SKM-1 treated with dmso at 0.1 percent for 144 hours (cell line): ENCODE data around the gene HDGF.

Experiments
- DNase-seq: peaks from one replicate; lab custom pipeline; 2025; ENCODE audit not compliant: unreplicated experiment; lab: John Stamatoyannopoulos, UW

The HDGF gene

DNA sequence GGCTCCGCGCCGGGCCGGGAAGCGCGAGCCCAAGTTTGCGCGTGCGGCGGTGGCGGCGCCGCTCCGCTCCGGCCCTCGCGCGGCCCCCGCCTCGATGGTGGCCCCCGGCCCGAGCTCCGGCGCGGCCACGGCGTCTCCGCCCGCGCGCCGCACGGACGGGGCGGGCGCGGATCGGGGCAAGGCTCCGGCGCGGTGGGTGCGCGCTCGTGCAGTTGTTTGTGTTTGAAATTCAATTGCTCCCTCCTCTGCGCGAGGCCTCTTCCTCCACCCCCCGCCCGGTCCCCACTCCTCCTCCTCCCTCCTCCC is at the start of gene HDGF:
TSS of gene HDGF (minus strand) at position 225 of the 306 bp plus-strand sequence. CDS start 246 bp downstream, outside the sequence.
- DNase-seq: no peak

DNA sequence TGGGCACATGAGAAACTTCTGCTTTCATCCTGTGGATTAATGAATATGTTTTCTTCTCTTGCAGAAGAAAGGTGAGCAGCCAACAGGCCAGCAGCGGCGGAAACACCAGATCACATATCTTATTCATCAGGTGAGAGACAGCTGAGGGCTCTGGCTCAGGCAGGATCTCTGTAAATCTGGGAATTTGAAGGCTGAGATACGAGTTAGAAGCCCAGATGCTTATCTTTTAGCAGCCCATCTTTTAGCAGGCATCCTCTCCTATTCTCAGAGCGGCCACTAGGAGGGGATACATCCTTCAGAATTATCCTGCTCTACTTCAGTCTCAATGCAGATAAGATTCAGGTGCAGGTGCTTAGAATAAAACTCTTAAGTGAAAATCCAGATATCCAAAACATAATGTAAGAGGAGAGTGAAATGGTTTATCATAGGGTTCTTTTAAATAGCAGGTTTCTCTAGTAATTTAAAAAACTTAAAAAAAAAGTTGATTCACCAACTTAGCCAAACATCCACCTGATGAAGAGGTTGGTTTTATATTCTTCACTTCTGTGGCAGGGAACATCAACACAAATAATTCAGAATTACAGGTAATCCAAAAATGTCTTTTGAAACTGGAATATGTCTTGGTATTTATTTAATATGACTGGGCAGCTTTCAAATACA is 45.9 kb upstream of the HDGF start:
- peak; percentile 57 for DNase-seq

DNA sequence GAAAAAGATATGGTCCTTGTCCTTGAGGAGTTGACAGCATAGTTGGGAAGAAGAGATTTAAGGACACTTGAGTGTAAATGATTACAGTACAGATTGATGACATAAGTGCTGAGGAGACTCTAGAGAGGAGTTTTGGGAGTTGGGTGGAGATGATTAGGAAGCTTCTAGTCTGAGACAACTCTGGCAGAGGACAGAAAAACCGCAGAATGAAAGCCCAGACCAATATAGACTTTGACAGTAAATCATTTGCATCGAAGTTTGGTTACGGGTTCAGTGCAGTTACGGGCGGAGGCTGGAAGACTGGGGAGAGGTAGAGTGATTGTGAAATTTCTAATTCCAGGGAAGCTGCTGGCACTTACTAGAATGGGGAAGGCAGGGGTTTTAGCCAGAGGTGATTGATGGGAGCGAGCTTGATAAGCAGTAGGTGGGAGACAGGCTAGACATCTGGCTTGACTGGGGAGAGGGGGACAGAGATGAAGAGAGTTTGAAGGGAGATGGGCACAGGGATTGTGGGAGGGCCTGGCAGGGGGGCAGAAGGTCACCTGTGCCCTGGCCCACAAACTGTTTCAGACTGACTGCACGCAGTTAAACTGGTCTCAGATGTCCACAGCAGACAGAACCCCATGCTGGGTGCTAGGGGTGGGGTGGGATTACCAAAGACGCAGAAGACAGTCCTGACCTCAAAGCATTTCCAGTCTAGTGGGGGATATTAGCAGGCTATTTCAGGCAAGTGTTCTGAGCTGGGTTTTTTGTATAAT is 45.0 kb upstream of the HDGF start:
- no peak for DNase-seq

DNA sequence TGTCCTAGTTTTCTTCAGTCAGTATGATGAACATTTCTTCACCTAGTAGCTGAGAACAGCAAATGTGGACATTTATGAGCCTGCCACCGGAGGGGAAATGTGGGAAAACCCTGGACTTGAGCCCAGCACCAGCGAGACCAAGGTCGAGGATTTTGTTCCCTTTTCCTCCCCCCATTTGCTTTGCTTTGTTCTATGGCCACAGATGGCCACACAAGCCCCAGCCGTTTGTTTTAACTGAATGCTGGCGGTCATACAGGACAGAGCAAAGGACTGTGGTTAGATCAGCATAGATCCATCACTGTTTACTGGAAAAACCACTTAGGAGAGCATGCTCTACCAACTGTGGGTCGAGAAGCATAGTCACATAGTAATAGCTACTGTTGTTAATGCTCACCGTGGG is 44.3 kb upstream of the HDGF start:
- no peak for DNase-seq

DNA sequence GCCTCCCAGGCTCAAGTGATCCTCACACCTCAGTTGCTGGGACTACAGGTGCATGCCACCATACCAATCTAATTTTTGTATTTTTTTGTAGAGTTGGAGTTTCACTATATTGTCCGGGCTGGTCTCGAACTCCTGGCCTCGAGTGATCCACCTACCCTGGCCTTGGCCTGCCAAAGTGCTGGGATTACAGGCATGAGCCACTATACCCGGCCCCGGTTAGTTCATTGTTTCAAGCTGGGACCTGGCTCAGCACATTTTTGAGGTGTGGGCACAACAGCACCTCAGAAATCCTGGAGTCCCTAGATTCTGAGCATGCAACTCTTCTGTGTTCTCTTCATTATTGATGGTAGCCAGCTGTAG is 43.9 kb upstream of the HDGF start:
- DNase-seq: no peak

DNA sequence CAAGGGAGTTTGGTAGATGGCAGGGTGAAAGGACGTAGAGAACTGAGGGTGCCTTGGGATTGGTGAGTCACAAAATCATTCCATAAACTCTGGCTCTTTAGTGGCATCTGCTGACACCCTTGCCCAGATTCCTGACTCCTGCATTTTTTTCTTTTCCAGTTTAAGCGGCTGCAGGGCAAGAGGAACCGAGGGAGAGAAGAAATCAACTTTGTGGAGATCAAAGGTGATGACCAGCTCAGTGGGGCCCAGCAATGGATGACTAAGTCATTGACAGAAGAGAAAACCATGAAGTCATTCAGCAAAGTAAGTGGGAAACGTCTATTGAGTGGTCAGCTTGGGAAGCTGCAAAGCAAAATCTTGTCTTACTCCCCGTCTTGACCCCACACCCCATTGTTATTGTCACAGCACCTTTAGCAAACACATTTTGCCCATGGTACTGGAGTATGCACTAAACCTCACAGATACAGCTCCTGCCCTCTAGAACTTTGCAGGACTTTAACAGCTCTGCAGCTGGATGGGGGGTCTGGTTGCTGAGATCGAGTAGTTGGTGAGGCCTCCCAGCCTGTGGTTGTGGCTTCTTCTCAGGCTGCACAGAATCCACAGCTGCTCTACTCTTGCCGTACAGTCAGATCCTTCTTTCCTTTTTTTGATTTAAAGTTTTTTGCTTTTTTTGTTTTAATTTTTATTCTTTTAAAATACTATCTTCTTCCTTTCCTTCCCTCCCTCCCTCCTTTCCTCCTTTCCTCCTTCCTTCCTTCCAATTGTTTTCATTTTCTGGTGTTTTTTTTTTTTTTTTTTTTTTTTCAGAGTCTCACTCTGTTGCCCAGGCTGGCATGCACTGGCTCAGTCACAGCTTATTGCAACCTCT is 43.3 kb upstream of the HDGF start:
- DNase-seq: no peak

DNA sequence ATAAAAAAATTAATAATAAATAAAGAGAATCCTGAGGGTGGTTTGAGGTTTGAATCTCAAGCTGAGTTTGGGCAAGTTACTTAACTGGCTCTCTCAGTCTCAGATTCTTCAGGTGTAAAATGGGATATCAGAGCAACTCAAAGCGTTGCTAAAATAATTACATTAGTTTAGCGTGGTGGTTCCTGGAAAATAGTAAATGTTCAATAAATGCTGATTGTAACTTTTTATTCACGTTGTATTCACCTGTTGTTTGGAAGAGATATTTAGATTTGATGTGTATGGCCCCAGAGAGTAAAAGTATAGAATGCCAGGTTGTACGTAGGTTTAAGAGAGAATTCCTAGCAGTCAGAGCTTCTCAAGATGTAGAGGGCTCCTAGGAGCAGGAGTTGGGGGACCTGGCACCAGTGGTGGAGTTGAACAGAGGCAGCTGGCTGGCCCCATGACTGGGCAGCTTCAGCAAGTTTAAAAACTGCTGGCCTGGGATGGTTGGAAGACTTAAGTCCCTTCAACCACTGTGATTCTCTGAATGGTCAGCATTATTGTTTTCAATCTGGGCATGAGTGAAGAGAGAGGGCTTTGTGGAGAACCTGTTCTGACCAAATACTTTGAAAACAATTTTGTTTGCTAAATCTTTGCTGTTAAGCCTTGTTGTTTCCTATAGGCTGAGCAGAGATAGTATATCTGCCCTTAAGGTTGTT is 38.3 kb upstream of the HDGF start:
- no peak for DNase-seq

DNA sequence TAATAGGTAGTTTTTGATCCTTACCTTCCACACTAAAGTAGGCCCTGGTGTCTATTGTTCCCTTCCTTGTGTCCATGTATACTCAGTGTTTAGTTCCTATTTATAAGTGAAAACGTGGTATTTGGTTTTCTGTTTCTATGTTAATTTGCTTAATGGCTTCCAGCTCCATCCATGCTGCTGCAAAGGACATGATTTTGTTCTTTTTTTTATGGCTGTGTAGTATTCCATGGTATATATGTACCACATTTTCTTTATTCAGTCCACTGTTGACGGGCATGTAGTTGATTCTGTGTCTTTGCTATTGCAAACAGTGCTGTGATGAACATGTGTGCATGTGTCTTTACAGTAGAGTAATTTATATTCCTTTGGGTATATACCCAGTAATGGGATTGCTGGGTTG is 36.7 kb upstream of the HDGF start:
- DNase-seq: no peak

DNA sequence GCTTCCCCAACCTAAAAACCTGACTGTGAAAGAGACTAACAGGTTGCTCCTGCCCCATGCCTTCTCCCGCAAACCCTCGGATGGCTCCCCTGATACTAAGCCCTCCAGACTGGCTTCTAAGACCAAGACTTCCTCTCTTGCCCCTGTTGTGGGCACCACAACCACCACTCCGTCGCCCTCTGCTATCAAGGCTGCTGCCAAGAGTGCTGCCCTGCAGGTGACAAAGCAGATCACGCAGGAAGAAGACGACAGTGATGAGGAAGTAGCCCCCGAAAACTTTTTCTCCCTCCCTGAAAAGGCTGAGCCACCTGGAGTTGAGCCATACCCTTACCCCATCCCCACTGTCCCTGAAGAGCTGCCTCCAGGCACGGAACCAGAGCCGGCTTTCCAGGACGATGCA is 35.2 kb upstream of the HDGF start:
- DNase-seq: no peak

DNA sequence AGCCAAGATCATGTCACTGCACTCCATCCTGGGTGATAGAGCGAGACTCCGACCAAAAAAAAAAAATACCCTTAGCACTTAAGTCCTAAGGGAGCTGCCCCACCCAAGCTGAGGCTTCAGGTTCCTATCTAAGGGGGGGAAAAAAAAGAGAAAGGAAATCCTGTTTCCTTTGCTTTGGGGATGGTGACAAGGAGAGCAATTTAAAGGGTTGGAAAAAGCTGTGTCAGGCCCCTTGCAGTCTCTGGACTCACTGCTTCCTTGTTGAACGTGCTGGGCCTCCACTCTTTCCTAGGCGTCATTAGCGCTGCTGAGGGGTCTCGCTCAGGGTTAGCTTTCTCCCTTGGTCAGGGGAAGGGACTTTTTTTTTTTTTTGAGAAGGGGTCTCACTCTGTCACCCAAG is 34.0 kb upstream of the HDGF start:
- DNase-seq: no peak

DNA sequence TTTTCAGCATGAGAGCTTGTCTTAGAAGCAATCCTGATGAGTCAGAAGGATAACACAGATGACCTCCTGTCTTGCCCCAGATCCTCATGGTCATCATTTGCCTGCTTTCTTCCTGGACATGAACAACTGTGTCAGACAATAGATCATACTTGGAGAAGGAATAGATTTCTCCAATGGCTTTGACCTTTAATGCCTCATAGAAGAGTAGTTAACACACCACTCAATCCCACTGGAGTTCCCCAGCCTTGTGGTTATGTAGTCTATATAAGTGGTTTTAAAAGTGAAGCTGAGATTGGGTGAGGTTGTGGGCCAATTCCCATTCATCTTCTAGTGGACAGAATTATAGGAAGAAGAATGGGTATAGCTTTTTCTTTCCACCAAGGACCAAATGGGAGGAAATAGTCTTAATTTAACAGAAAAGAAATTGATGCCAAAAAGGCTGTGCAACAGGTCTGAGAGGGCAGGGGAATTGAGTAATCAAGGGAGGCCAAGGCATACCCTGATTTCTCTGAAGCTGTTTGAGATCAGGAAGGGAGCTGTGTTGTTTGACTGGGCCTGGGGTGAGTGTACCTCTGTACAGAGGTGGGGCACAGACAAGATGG is 30.2 kb upstream of the HDGF start:
- DNase-seq: no peak

DNA sequence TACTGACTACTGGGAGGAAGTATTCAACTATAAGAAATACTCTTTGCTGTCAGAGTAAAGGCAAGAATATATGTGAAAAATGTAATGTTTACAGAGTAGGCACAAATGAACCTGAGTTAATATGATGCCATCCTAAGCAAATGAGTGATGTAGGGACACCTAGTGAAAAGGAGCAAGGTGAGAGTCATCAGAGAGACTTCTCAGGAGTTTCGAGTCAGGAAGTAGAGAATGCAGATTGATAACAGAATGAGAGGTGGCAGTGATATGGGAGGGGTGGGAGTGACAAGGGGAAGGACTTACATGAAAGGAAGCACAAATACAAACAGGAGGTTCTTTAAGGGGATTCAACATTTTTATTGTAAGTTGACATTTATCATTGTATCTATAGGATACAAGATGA is 26.1 kb upstream of the HDGF start:
- DNase-seq: no peak

DNA sequence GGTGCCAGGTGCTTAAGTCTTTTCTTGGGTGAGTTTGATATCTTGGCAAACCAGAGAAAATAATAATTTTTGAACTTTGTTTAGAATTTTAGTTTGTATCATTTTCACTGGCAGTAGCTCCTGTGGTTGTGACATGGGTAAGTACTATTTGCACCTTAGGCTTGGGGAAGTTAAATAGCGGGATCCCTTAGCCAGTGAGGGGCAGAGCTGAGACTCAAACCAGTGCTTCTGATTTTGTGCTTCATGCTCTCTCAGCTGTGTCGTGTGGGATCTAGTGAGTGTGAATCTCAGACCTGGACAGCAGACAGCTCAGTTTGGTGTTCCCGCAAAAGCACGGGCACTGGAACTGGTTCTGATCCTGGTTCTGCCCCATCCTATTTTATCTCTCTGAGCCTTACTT is 25.5 kb upstream of the HDGF start:
- DNase-seq: no peak

DNA sequence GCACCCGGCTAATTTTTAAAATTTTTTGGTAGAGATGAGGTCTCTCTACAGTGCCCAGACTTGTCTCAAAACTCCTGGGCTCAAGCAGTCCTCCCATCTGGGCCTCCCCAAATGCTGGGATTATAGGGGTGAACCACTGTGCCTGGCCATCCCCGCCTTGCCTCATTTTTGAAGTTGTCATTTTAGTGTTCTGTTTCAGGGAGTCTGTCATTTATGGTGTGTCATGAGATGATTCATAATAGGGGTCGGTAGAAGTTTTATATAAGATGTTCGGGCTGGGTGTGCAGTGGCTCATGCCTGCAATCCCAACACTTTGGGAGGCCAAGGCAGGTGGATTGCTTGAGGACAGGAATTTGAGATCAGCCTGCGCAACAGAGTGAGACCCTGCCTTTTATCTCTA is 24.3 kb upstream of the HDGF start:
- DNase-seq: no peak

DNA sequence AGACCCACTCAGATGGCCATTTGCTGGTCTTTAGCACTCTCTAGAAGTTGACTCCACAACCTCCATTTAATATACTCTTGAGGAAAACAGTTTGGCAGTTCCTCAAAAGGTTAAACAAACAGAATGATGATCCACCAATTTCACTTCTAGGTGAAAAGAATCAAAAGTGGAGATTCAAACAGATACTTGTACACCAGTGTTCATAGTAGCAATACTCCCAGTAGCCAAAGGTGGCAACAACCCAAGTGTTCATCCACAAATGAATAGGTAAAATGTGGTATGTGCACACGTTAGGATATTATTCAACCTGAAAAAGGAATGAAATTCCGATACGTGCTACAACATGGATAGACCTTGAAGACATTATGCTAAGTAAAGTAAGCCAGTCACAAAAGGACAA is 22.1 kb upstream of the HDGF start:
- no peak for DNase-seq

DNA sequence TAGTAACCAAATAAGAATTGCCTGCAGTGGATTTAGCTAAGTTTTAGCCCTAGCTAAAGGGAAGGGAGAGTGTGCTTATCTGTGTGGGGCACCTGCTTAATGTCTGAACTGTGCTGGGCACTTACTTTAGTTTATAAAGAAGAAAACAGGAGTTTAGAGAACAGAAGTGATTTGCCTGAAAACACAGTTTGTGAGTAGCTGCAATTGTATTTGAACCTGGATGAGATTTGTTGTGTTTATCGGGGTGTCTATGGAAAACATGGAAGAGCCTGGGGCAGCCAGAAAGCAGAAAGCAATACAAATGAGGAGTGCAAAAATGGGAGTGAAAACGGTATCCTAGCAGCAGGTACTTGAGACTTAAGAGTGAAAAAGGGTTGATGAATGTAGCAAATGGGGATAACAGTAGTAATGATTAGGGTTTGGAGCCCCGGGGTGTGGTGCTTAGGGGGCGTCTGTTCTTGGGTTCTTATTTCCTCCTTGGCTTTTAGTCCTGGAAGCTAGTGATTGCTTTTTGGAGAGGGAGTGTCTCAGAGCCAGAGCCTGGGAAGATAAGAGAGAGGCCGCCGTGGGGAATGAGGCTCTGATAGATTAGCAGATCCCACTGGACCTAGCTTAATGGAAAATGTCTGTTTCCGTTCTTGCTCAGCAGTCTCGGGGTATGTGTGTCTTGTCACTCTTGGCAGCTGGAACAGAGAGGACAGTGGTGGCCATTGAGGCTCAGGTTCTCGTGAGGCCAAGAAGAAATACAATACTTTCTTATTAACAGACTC is 21.4 kb upstream of the HDGF start:
- DNase-seq: no peak

DNA sequence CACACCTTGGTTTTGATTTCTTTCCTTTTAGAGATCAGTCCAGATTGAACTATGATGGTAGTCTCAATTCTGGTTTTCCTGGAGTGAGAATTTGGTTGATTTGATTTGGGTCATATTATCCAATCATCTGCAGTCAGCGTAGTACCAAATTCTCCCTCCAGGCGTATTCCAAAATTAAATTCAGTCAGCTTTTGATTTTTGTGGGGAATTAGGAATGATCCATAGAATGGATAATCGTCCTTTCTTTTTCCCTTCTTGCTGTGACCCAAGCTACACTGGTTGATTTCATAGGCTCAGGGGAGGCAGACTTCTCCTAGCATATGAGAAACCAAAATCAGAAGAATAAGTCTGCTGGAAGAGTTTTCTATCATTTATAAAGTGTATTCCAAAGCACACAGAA is 20.7 kb upstream of the HDGF start:
- DNase-seq: no peak

DNA sequence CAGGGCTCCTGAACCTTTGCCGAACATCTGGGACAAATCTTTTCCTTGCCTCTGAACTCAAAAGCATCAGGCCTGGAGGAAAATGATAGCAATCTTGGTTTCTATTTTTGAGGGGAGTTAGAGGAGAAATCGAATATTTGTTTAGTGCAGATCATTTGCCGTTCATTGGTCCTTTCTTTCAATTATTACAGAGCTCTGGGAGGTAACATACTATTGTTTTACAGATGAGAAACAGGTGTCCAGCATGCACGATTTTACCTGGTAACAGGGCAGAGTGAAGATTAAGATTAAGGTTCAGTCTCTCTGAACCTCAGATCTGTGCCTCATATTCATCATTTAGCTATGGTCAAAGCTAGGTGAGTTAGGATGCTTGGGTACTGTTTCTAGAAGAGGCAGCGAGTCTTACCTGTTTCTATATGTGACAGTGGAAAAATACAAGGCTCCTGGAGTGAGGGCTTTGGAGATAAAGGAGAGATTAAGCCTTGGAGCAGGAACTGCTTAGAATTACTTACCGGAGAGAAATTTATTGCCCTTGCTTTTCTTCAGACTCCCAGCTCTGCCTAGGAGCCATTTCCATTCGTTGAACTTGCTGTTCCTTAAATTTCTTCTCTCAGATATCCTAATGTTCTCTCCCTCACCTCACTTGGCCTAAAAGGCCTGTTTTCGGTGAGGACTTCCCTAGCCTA is 17.3 kb upstream of the HDGF start:
- no peak for DNase-seq

DNA sequence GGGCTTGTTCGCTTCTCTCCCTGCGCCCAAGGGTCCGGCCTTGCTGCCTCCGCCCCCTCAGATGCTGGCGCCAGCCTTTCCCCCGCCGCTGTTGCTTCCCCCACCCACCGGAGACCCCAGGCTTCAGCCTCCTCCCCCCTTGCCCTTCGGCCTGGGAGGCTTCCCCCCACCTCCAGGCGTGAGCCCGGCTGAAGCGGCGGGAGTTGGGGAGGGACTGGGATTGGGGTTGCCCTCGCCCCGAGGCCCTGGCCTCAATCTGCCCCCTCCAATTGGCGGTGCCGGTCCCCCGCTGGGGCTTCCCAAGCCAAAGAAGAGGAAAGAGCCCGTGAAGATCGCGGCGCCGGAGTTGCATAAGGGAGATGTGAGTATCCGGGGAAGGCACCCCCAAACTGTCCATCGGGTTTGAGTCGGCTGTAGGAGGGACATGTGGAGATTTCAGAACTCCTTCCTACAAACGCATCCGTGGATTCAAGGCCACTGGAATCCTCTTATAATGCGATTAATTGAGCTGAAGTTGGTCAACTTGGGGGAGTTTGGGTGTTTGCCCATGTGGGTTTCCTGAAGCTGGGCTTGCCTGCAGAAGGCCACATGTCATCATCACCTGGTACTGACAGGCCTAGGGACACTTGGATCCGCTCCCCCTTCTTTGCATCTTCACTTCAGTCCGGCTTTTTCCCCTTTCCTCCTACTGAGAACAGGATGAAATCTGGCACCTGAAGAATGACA is 16.6 kb upstream of the HDGF start:
- no peak for DNase-seq
